Stomach (tissue), 9 donors: ENCODE results near the gene OR52E5. TPM values are rescaled to one million over a fixed set of nuclear protein-coding genes. Genes with fewer than 3 reads are reported as not detected.

ENCODE experiments used
- DNase-seq, 2 donors: peaks; one replicate each; pipeline versions ENCODE4 v3.0.0 to v3.0.0-alpha.2; 2013 to 2019
- H3K27ac ChIP-seq, 5 donors: fragments of 200-600 bp in 4 of 5; sonication (generic) in 4 of 5; one replicate each; pipeline ENCODE4 v1.5.1; 2013 to 2019; ENCODE audit warnings: mild to moderate bottlenecking in 1 of 5, moderate library complexity in 1 of 5
- H3K27me3 ChIP-seq, 3 donors: fragments of 200-600 bp; sonication (generic); one replicate each; pipeline ENCODE4 v1.5.1; 2017 to 2019; ENCODE audit warnings: mixed run types in 1 of 3
- H3K36me3 ChIP-seq, 4 donors: fragments of 200-600 bp; sonication (generic); 1 replicate in 3 of 4; 2 replicates in 1 of 4; pipeline ENCODE4 v1.5.1; 2016 to 2019
- H3K4me1 ChIP-seq, 4 donors: fragments of 200-600 bp; sonication (generic); one replicate each; pipeline ENCODE4 v1.5.1; 2016 to 2019
- H3K4me3 ChIP-seq, 4 donors: fragments of 200-600 bp; sonication (generic) in 3 of 4; one replicate each; pipeline ENCODE4 v1.5.1; 2016 to 2019; ENCODE audit warnings: mild to moderate bottlenecking in 1 of 4
- H3K9me3 ChIP-seq, 4 donors: fragments of 200-600 bp; sonication (generic); one replicate each; pipeline ENCODE4 v1.5.1; 2016 to 2019
- EP300 ChIP-seq: sonication (generic); formaldehyde crosslinking; IDR thresholded peaks from one replicate; pipeline ENCODE4 v1.6.1; 2017; ENCODE audit warnings: antibody characterized with exemption
- POLR2A ChIP-seq, 4 donors: fragments of 450-650 bp; IDR thresholded peaks; one replicate each; pipeline ENCODE4 v1.6.1; 2016; ENCODE audit warnings: antibody characterized with exemption in 4 of 4, control low read depth in 2 of 4, mild to moderate bottlenecking in 1 of 4, moderate library complexity in 1 of 4
- POLR2AphosphoS5 ChIP-seq, 3 donors: sonication (generic); formaldehyde crosslinking; IDR thresholded peaks; one replicate each; pipeline ENCODE4 v1.6.1; 2016; ENCODE audit warnings: antibody characterized with exemption in 3 of 3
- WGBS, 5 donors: extraction: QIAGEN DNeasy Blood & Tissue Kit in 3 of 5; methylation state at CpG; one replicate each; pipeline versions ENCODE4 v1.1.5 to v1.1.7; 2013 to 2018; 5-methylcytosine and 5-hydroxymethylcytosine counted together
- intact Hi-C: fragments of 100-400 bp; cut with DNase I; formaldehyde crosslinking; loops from one replicate; pipeline ENCODE4 v1.15.1; 2023; ENCODE audit warnings: low total_unique reads
- polyA plus RNA-seq, 3 donors: library from polyadenylated mRNA; stranded (reverse); fragments of 200-250 nt; gene quantifications; one replicate each; pipeline ENCODE4 v1.2.3, GENCODE V29; 2013
- total RNA-seq, 5 donors: library from RNA; depleted of rRNA; stranded (reverse); fragments of >200 nt; gene quantifications; one replicate each; pipeline versions ENCODE4 v1.1.0 to v1.2.3, GENCODE V29; 2014 to 2016
- TF ChIP-seq, protein P1 (sequence below), 7 experiments: fragments of 450-650 bp in 4 of 7; fragments of 200-600 bp in 3 of 7; sonication (generic) in 3 of 7; IDR thresholded peaks; one replicate each; pipeline ENCODE4 v1.5.1; 2016 to 2019; ENCODE audit warnings: antibody characterized with exemption in 7 of 7, control low read depth in 2 of 7, mild to moderate bottlenecking in 1 of 7
- donor health status: healthy with polysubstance abuse.
- donor health status: Bipolar disorder and iron deficiency.
- donor health status: healthy.

OR52E5 gene
- total and polyA plus RNA-seq, 8 donors = not detected

GRCh38 chr11:5857590-5857989 lies 35.4 kb upstream of the OR52E5 start, which contains the start of gene OR52E8:
Gene OR52E8 (minus strand): TSS chr11:5857690. CDS start chr11:5857690, 0 bp downstream.
- intact Hi-C loops = no loop called here
- no peaks in the 10 kb centered on the region for H3K36me3 ChIP-seq
- no peaks in the 10 kb centered on the region for H3K27me3 ChIP-seq
- no peak for DNase-seq
- TF ChIP-seq, protein P1, sequence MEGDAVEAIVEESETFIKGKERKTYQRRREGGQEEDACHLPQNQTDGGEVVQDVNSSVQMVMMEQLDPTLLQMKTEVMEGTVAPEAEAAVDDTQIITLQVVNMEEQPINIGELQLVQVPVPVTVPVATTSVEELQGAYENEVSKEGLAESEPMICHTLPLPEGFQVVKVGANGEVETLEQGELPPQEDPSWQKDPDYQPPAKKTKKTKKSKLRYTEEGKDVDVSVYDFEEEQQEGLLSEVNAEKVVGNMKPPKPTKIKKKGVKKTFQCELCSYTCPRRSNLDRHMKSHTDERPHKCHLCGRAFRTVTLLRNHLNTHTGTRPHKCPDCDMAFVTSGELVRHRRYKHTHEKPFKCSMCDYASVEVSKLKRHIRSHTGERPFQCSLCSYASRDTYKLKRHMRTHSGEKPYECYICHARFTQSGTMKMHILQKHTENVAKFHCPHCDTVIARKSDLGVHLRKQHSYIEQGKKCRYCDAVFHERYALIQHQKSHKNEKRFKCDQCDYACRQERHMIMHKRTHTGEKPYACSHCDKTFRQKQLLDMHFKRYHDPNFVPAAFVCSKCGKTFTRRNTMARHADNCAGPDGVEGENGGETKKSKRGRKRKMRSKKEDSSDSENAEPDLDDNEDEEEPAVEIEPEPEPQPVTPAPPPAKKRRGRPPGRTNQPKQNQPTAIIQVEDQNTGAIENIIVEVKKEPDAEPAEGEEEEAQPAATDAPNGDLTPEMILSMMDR (IDR thresholded peaks at IDR 0.05) = no peak
- TF ChIP-seq POLR2A (IDR thresholded peaks at IDR 0.05) (no peak), POLR2AphosphoS5 (IDR thresholded peaks at IDR 0.05) (no peak), EP300 (no peak)
- 85 to 98% (median 95%) methylated on average over 3 of the region's 3 CpGs for WGBS, 5 donors
- no peak within 1 kb of the TSS for H3K27ac ChIP-seq
- no peaks in the 10 kb centered on the region for H3K4me1 ChIP-seq
- peaks cover 0 to 6% (median 0%) of the 10 kb centered on the region in 4 donors for H3K9me3 ChIP-seq
- H3K4me3 ChIP-seq = no peak within 1 kb of the TSS

DNA sequence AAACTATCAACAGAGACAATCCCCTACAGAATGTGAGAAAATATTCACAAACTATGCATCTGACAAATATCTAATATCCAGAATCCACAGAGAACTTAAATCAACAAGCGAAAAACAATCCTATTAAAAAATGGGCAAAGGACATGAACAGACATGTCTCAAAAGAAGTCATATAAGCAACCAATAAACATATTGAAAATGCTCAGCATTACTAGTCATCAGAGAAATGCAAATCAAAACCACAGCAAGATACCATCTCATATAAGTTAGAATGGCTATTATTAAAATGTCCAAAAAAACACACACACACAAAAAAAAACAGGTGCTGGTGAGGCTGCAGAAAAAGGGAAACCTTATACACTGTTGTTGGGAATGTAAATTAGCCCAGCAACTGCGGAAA lies 27.2 kb upstream of the OR52E5 start:
- H3K27me3 ChIP-seq = no peaks in the 10 kb centered on the region
- H3K27ac ChIP-seq = no peak overlapping the region
- WGBS, 5 donors = 73 to 93% (median 79%) methylated on average over 2 of the region's 2 CpGs
- no peak overlapping the region for H3K4me3 ChIP-seq
- DNase-seq = no peak
- TF ChIP-seq, protein P1 (IDR thresholded peaks at IDR 0.05) = no peak
- no peak for TF ChIP-seq POLR2AphosphoS5 (IDR thresholded peaks at IDR 0.05)
- no peak for TF ChIP-seq POLR2A (IDR thresholded peaks at IDR 0.05)
- TF ChIP-seq EP300 = no peak
- no peaks in the 10 kb centered on the region for H3K36me3 ChIP-seq
- intact Hi-C loops = no loop called here
- peaks cover 0 to 4% (median 2%) of the 10 kb centered on the region in 4 donors for H3K9me3 ChIP-seq
- H3K4me1 ChIP-seq = no peaks in the 10 kb centered on the region

DNA sequence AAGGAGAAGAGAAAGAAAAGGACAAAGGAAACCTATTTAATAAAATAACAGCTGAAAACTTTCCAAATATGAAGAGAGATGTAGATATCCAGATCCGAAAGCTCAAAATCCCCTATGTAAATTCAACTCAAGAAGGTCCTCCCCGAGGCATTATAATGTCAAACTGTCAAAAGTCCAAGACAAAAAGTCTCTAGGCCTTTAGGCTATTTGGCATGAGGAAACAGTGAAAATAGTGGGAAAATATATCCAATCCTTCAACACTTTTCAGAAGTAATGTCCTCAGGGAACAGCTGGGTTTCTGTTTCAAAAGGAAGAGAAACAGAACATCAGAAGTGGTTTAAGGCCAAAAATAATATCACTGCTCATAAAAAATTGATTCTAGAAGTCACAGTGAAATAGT lies 14.4 kb upstream of the OR52E5 start:
- no peaks in the 10 kb centered on the region for H3K27me3 ChIP-seq
- no peaks in the 10 kb centered on the region for H3K36me3 ChIP-seq
- intact Hi-C loops = no loop called here
- no peaks in the 10 kb centered on the region for H3K9me3 ChIP-seq
- TF ChIP-seq EP300 = no peak
- no peak for TF ChIP-seq POLR2AphosphoS5 (IDR thresholded peaks at IDR 0.05)
- no peak for TF ChIP-seq POLR2A (IDR thresholded peaks at IDR 0.05)
- TF ChIP-seq, protein P1 (IDR thresholded peaks at IDR 0.05) = no peak
- DNase-seq = no peak
- no peak overlapping the region for H3K27ac ChIP-seq
- H3K4me1 ChIP-seq = no peaks in the 10 kb centered on the region
- no peak overlapping the region for H3K4me3 ChIP-seq
- WGBS, 5 donors = 50 to 78% (median 70%) methylated on average over 2 of the region's 2 CpGs

DNA sequence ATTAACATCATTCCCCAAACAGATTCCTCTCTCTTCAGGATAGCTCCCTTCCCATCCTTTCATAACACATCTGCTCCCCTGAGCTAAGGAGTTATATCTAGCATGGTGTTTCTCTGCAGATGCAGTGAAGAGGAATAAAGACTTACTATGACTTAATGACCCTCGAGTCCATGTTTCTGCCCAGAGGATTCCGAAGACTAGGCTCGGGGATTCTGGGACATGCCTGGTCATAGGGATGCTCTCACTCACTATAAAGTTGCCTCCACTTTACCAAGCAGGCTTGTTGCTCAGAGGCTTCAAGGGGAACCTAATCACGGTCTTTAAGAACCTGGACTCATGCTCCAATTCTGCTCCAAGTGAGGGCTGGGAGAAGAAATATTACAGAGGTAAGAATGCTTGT lies 12.7 kb upstream of the OR52E5 start, which contains the start of gene OR52E4:
Gene OR52E4, plus strand, starts transcription at position 301 of the 400 bp plus-strand sequence. CDS start 3,664 bp downstream, outside the sequence.
- 50 to 78% (median 71%) methylated on average over 2 to 4 of the region's 4 CpGs for WGBS, 5 donors
- intact Hi-C loops = no loop called here
- Histone ChIP-seq H3K36me3 (no peaks in the 10 kb centered on the region), H3K27ac (no peak within 1 kb of the TSS), H3K9me3 (no peaks in the 10 kb centered on the region), H3K27me3 (no peaks in the 10 kb centered on the region), H3K4me1 (no peaks in the 10 kb centered on the region), H3K4me3 (no peak within 1 kb of the TSS)
- TF ChIP-seq EP300 (no peak), POLR2AphosphoS5 (IDR thresholded peaks at IDR 0.05) (no peak)
- TF ChIP-seq, protein P1 (IDR thresholded peaks at IDR 0.05) = no peak
- no peak for DNase-seq
